Hematopoietic multipotent progenitor cell treated with erythropoietin and hydrocortisone succinate and interleukin-3 and kit ligand, for 6 days (in vitro differentiated cells): ENCODE measurements around the gene NCK2.
A peak's percentile ranks its signal among the peaks of the same experiment; 100 is the strongest.
"Not testable (repeated sequence)": the region's sequence is repeated elsewhere in the genome, so short reads cannot be mapped to it uniquely, and the experiment has no call there.

Source experiments
- DNase-seq: peaks from one replicate; pipeline ENCODE4 v3.0.0-alpha.2; 2015

NCK2 gene

DNA sequence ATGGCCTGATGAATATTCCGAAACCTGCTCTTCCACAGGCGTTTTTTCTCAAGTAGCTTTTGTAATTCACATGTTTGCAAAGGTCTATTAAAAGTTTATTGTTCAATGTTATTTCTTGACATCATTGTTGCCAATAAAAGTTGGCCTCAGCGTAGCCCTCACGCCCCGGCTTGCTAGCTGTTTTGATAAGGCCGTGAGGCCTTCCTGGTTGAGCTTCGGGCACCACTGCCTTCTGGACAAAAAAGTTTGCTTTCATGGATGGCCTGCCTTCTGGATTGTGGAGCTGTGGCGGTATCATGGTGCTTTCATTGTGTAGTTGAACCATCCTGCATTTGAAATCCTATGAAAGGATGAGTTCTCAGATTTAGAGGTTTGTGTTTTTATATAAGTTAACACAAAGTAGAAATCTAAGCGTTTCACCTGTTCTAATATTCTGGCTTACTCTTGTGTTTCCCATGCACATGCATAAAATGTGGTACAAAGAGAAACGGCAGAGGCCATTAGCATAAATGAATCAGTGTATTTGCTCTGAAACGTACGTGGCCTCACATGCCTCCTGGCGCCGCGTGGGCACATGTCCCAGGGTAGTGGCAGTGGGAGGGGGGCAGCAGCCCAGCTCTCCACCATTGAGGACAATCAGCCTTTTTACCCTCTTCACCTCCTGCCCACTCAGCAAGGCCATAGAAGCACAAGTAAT lies 134.5 kb downstream of the NCK2 start:
- DNase-seq: no peak

DNA sequence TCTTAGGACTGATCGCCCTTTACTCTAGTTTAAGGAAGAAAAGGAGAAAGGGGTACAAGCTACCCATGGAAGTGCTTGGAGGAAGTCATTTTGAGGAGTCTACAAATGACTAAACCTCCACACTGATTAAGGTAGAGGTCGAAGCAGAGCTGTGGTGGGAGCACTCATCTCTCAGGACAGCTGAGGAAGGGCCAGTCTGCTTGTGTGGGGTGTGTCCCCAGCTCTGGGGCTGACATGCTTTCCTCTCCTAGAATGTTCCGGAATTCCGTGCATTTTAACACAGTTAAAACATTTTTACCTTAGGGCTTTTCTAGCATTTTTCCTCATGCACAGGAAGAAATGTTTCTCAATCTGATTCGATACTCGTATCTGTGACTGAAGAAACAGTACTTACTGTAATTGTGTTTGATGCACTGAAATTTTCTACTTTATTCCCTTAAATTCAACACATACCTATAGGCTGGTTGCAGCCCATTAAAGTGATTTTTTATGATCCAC lies 135.1 kb downstream of the NCK2 start:
- DNase-seq: no peak

DNA sequence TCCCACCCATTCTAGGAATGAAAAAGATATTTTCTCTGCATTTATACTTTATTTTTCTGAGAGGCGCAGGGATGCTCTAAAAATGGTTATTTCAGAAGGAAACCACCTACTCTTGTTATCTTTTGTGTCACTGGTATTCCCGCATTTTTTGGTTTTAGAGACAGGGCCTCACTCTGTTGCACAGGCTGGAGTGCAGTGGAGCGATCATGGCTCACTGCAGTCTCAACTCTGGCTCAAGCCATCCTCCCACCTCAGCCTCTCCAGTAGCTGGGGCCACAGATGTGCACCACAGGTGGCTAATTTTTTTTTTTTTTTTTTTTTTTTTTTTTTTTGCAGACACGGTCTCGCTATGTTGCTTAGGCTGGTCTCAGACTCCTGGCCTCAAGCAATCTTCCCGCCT lies 135.9 kb downstream of the NCK2 start:
- DNase-seq: no peak

DNA sequence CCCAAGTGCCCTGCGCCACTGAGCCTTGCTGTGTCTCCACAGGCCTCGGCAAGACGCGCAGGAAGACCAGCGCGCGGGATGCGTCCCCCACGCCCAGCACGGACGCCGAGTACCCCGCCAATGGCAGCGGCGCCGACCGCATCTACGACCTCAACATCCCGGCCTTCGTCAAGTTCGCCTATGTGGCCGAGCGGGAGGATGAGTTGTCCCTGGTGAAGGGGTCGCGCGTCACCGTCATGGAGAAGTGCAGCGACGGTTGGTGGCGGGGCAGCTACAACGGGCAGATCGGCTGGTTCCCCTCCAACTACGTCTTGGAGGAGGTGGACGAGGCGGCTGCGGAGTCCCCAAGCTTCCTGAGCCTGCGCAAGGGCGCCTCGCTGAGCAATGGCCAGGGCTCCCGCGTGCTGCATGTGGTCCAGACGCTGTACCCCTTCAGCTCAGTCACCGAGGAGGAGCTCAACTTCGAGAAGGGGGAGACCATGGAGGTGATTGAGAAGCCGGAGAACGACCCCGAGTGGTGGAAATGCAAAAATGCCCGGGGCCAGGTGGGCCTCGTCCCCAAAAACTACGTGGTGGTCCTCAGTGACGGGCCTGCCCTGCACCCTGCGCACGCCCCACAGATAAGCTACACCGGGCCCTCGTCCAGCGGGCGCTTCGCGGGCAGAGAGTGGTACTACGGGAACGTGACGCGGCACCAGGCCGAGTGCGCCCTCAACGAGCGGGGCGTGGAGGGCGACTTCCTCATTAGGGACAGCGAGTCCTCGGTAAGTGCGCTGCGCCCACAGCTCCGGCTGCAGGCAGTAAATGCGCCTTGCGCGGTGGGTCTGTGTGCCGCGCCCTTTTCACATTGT lies 136.8 kb downstream of the NCK2 start:
- DNase-seq: no peak

DNA sequence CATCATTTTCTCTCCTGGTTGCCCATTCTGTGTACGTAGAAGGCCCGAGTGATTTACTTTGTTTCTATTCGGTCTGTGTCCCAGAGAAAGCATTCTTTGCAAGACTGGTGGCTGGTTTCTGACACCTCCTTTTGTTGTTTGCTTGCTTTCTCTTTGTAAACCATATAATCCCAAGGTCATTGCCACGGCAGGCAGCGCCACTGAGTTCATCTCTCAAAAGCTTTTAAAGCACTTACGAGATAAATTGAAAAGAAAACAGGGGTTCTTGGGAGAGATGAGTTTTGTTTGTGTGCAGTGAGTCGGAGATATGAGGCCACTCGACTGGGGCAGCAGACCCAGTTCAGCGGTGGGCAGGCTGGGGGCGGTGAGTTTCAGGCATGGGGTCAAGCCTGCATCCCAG lies 137.6 kb downstream of the NCK2 start:
- no peak for DNase-seq

DNA sequence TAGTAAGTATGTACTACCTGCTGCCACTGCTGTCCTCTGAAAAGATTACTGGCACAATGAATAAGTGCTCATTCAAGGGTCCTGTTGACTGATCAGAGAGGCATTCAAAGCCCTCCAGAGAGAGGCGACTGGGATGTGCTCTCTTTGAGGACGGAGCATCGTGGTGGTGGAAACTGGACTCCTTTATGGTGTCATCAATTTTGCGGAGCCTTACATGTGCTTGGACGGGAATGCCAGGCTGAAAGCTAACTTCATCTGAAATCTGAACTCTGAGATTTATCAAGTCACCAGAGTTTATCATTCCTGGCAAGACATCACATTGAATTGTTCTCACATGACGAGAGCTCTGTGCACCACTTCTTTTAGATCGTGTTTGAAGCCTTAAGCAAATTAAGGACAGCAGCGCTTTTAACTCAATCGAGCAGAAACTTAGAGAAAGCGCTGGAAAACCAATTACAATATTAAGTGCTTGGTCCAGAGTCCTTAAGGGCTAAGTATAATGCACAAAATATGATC lies 138.3 kb downstream of the NCK2 start:
- DNase-seq: no peak

DNA sequence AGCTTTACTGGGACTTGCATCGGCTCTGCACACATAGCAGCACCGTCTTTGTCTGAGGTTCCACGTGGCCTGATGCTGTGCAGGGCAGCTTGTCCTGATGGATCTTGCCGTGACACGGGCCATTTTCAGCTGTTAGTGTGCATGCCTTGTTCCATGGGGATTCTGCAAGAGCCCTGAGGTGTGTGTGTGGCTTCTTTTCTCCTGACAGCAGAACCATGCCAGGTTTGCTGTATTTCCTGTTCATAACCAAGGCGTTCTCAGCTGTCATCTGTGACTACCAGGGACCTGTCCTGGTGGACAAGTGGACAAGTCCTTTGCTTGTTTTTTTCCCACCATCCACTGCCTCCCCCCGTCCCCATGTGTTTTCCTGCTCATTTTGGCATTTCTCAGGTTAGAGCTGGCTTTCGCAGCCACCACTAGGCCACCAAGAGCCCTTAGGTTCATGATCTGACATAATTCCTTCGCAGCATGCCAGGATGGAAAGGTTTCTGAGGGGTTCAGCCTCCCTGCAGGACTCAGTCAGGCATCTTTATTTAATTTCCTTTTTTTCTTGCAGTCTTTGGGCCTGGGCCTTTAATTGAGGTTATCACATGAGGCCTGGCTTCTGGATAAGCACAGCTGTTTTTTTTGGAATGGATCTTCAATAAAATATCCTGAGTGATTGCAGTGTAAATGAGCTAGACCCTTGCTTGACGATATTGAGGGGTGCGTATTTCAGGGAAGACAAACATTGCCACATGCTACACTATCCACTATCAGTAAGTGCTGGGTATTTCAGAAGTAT lies 139.4 kb downstream of the NCK2 start:
- DNase-seq: no peak

DNA sequence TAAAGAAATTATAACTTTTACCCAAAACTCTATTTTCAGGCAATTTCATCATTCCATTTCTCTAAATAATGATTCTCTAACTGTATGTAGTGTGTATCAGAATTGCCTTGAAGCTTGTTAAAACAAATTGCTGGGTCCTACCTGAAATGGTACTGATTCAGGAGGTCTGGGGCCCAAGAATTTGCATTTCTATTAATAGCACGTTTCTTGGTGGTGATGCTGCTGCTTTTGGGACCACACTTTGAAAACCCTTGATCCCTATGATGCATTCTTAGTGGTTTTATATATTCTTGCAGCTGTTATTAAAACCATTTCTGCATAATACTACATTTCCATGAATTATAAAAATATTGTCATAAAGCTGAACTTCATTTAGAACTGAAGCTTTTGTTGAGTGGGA lies 140.7 kb downstream of the NCK2 start:
- DNase-seq: no peak

DNA sequence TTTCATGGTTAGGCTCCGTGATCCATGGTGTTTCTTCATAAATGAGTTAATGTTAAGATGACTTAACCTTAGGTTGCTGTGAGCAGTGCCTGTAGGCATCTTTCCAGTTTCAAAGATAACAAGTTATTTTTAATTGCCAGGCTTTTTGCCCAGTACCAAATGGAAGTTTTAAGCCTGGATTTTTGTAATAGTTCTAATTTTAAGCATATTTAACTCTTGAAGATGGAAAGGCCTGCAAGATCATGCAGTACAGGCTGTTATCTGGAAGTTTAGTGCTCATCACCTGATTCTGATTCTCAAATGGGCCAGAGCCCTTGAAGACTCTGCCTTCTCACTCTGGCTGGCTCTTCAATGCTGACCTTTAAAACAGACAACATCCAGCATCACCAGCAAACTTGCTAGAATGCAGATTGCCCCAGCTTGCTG lies 141.3 kb downstream of the NCK2 start:
- DNase-seq: no peak

DNA sequence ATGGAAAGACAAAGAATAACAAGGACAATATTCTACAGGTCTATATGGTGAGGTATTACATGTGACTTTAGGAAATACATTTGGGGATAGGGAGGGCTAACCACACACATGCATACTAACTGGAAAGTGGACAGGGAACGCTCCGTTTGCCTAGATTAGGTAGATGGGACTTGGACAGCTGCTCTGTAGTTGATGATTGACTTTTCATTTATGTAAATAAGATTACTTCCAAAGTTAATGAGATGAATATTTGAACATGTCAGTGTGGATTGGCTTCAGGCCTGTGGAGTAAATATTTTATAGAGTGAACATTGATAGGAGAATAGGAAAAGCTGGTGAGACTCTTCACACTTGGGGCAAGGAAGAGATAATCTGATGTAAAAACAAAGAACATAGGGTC lies 142.0 kb downstream of the NCK2 start:
- no peak for DNase-seq

DNA sequence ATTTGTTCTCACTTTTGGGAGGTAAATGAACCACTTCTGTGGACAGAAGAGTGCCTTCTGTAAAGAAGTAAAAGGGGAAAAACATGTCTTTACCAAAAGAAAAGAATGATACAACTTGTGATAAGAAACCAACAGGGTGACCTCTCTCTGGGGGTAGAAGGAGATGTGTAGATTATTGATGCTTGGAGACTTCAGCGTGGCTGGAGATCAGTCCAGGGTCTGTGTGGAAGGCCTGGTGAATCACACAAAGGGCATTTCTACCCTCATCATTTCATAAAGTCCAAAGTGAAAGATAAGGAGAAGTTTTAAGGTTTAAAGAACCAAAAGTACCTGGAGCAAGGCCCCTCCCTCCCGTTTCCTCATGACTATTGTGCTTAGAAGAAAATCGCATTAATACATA lies 142.5 kb downstream of the NCK2 start:
- no peak for DNase-seq

DNA sequence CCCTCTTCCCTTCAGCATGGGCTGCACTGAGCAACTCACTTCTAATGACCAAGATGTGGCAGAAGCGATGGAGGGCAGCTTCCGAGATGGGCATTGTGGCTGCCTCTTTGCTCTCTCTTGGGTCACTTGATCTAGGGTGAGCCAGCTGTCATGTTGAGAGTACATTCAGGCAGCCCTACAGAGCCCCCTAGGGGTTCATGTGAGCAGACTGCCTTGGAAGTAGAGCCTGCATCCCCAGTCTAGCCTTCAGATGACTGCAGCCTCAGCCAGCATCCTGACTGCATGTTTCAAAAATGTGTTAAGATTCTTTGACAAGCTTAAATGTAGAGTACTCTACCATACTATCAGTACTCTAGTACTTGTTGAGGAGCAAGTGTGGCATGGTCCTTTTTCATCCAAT lies 143.9 kb downstream of the NCK2 start:
- DNase-seq: peak; percentile 54

DNA sequence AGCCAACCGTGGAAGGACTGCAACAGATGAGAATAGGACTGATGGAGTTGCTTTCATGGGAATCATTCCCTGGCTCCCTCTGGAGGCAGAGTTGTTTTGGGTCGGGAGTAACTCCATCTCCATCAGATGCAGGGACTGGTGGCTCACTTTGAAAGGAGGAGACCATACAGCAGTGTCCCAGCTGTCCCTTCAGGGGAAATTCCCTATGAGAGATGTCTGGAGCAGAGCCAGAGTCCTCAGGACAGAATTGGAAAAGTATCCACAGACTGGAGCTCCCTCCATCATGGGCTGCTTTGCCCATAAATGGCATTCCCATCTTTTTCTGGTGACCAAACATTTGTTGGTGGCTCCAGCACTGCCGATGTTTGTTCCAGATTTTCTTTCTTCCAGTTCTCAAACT lies 144.3 kb downstream of the NCK2 start:
- DNase-seq: no peak

DNA sequence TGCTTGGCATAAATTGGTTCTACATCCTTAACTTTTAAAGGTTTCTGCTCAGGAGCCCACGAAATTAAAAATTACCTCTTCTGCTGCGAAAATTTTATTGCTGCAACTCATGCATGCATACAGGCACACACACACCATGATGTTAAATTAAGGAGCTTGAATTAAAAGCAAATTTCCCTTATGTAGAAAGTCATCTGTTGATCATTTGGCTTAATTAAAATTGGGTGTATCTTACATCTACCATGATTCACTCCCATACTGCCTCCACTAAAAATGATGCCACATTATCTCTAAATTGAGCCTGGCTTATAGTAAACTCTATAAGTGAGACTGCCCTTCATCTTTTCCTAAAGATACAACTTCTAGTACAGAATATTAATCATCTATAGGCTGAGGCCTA lies 145.4 kb downstream of the NCK2 start:
- DNase-seq: no peak

DNA sequence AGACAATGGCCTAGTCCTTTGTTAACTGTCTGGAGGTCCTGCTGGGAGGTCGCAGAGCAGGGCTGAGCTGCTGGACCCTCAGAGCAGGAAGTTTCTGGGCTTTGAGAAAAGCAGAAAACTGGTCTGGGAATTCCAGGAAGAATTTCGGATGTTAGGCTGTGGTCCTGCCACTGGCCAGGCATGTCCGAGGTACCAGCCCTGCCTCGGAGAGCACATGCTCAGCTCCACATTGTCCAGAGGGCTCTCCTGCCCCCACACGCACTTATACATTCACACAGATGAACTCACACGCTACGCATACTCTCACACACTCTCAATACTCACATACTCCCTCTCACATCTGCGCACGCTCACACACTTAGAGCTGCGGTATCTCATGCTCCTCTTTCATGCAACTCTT lies 146.1 kb downstream of the NCK2 start:
- DNase-seq: no peak

DNA sequence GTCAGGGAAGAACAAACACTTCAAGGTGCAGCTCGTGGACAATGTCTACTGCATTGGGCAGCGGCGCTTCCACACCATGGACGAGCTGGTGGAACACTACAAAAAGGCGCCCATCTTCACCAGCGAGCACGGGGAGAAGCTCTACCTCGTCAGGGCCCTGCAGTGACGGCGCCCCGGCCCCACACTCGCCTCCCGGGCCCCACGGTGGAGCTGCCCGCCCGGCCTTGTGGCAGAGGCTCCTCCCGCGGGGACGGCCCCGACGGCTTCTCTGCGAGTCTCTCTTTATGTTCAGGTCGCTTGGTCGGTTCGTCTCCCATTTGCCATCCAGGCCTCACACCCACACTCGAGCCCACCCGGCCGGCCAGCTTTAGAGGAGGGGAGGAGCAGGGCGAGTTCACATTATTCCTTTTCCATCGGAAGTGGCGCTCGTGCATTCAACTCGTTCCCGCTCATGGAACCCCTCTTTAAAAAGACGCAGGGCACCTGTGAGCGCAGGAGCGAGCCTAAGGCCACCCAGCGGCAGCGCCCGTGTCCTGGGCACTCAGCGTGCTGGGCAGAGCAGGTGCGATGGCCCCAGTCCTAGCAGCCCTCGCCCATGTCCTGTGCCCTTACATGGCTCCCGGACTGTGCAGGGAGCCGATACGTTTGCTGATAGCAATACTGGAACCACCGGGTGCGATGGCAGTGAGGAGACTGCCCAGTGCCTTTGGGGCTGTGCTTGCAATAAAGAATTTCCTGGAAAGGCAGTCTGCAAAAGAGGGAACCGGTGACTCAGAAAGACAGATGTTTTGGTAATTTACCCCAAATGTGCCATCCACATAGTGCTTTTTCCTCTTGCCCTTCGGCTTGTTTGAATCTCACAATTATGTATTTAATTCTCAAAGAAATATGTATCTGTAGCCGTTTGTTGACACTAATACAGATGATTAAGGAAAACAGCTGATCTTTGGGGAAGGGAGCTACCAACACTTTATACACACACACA lies 148.6 kb downstream of the NCK2 start:
- DNase-seq: no peak

DNA sequence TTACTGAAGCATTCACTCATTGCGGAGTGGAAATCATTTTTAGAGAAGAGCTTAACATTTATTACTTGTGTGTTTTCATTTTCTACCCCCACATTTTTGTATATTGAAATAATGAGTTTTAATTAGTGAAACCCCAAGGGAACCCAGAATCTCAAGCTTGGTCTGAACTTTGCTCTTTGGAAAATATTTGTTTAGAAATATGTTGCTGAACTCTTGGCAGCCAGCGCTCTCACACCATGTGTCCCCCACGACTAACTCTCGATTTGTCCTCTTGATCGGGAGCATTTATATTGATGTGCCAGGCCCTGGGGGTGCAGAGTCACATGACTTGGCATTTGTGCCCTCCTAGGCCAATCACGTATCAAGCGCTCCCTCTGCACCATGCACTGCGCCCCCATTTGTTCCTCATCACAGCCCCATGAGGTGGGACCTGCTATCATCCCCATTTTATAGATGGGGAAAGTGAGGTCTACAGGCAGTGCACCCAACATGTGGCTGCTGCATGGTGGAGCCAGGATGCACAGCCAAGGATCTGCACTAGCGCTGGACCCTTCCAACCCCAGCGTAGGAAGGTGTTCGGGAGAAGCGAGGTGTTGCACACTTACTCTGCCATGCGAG lies 149.7 kb downstream of the NCK2 start:
- no peak for DNase-seq

DNA sequence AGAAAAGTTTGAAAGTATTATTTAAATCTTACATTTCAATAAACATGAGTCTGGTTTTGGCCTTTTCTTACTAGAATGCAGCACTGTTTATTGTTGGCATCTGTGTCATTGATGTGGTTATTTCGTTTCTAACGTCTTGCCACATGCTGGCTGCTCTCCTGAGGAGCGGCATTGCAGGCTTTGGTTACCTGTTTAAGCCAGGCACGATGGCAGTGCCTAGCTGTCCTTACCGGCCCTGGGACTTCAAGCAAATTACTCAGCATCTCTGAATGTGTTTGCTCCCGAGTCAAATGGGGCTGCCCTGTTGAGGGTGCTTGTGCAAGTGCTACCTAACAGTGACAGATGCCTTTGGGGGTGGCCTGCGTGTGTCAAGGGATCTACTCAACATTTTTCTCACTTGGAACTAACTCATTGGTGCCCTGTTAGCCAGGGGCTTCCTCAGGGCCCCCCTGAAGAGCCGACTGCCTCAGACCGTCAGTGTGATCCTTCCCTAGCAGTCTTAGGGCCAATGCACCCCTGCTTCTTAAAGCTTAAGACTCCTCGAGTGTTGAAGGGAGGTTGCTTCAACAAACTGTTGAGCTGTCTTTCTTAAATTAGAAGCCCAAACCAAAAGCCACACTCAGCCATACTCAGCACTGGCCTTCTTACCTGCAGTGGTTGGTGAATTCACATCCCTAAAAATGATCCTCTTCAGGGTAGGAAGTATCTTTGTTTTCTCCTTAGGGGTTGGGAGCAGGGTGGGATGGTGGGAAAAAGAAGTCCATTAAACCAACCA lies 151.5 kb downstream of the NCK2 start:
- no peak for DNase-seq

DNA sequence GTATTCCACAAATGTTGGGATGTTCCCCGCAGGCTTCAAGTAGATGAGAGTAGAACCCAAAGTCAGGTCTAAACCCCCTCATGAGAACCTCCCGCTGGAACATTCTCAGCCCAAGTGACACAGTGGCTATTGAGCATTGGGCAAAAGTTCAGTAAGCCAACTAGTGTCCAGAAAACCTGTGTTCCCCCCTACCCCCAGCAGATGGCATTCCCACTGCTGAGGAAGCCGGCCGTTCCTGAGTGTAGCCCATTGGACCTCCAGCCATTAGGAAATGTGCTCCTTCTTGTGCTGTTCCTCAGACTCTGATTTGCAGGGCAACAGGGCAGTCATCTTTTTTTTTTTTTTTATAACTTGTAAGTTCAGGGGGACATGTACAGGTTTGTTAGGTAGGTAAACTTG lies 152.1 kb downstream of the NCK2 start:
- no peak for DNase-seq

DNA sequence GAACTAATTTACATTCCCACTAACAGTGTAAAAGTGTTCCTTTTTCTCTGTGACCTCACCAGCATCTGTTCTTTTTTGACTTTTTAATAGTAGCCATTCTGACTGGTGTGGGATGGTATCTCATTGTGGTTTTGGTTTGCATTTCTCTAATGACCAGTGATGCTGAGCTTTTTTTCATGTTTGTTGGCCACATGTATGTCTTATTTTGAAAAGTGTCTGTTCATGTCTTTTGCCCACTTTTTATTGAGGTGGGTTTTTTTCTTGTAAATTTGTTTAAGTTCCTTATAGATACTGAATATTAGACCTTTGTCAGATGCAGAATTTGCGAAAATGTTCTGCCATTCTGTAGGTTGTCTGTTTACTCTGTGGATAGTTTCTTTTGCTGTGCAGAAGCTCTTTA lies 153.0 kb downstream of the NCK2 start:
- DNase-seq: not testable (repeated sequence)
